Body of pancreas (tissue), 4 donors: ENCODE data around the gene RPH3AL. TPM values are rescaled to one million over a fixed set of nuclear protein-coding genes. Genes with fewer than 3 reads are reported as not detected.

ENCODE experiments used
- ATAC-seq: fragments of 150-250 bp; one replicate; pipeline ENCODE4 v1.9.1; 2016
- DNase-seq, 4 donors: peaks; one replicate each; pipeline ENCODE4 v3.0.0-alpha.2; 2019
- H3K27ac ChIP-seq, 4 donors: fragments of 200-600 bp; sonication (generic); 1 replicate in 3 of 4; 2 replicates in 1 of 4; pipeline versions ENCODE4 v1.5.1 to v1.6.1; 2016 to 2019; ENCODE audit warnings: mild to moderate bottlenecking in 1 of 4, mixed read lengths in 1 of 4, moderate library complexity in 1 of 4
- H3K27me3 ChIP-seq, 2 donors: fragments of 200-600 bp; sonication (generic); one replicate each; pipeline ENCODE4 v1.6.0; 2016; ENCODE audit warnings: mild to moderate bottlenecking in 1 of 2
- H3K36me3 ChIP-seq, 2 donors: fragments of 200-600 bp; sonication (generic); replicated peaks in 1 of 2; 2 replicates each; pipeline ENCODE4 v1.5.1; 2016; ENCODE audit warnings: low read depth in 2 of 2; ENCODE audit not compliant: insufficient read depth in 1 of 2
- H3K4me1 ChIP-seq: fragments of 200-600 bp; sonication (generic); one replicate; pipeline ENCODE4 v1.6.0; 2016
- H3K4me3 ChIP-seq, 2 donors: fragments of 200-600 bp; sonication (generic); 1 replicate in 1 of 2; 2 replicates in 1 of 2; pipeline ENCODE4 v1.5.1; 2016 to 2019
- H3K9me3 ChIP-seq, 3 donors: fragments of 200-600 bp; sonication (generic); 1 replicate in 2 of 3; 2 replicates in 1 of 3; pipeline ENCODE4 v1.5.1; 2016
- POLR2A ChIP-seq, 3 donors: fragments of 450-650 bp; IDR thresholded peaks; one replicate each; pipeline ENCODE4 v1.6.1; 2016; ENCODE audit warnings: antibody characterized with exemption in 3 of 3, mild to moderate bottlenecking in 2 of 3
- WGBS, 2 donors: methylation state at CpG; one replicate each; pipeline ENCODE4 v1.1.5; 2017; 5-methylcytosine and 5-hydroxymethylcytosine counted together
- intact Hi-C: fragments of 100-400 bp; cut with DNase I; formaldehyde crosslinking; loops from one replicate; pipeline ENCODE4 v1.15.1; 2023
- total RNA-seq, 2 donors: library from RNA; depleted of rRNA; stranded (reverse); fragments of >200 nt; gene quantifications; one replicate each; pipeline ENCODE4 v1.1.0, GENCODE V29; 2016
- TF ChIP-seq, protein P1 (sequence below), 7 experiments: fragments of 450-650 bp in 4 of 7; fragments of 200-600 bp in 3 of 7; sonication (generic) in 3 of 7; IDR thresholded peaks; one replicate each; pipeline ENCODE4 v1.5.1; 2016 to 2019; ENCODE audit warnings: antibody characterized with exemption in 7 of 7

Gene RPH3AL
- total RNA-seq, 2 donors from 2014 or later = 77.1 to 89.5 TPM

DNA sequence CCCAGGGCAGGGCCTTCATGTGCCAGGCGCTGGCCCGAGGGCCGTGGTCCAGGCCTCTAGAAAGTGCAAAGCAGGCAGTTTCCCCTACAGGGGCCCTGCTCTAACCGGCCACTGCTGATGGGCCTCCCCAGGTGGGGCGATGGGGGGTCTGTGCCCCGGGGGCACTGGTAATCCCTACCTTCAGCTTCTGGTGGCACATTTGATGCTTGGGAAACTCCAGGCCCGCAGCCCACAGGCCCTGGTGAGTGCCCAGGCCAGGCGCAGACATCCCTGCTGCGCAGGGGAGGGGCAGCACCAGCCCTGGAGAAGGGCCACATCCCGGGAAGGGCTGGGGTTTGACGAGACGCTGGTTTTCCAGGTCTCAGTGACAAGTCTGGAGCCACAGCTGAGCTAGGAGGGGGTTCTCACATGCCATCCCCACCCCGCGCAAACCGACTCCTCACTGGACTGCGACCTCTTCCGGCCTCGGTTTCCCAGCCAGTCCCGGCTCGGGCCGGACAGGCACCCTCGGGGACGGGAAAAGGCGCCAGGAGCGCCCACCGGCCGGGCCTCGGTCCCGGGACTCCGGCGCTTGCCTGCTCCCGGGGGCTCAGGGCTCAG lies 172.7 kb downstream of the RPH3AL start:
- TF ChIP-seq, protein P1, sequence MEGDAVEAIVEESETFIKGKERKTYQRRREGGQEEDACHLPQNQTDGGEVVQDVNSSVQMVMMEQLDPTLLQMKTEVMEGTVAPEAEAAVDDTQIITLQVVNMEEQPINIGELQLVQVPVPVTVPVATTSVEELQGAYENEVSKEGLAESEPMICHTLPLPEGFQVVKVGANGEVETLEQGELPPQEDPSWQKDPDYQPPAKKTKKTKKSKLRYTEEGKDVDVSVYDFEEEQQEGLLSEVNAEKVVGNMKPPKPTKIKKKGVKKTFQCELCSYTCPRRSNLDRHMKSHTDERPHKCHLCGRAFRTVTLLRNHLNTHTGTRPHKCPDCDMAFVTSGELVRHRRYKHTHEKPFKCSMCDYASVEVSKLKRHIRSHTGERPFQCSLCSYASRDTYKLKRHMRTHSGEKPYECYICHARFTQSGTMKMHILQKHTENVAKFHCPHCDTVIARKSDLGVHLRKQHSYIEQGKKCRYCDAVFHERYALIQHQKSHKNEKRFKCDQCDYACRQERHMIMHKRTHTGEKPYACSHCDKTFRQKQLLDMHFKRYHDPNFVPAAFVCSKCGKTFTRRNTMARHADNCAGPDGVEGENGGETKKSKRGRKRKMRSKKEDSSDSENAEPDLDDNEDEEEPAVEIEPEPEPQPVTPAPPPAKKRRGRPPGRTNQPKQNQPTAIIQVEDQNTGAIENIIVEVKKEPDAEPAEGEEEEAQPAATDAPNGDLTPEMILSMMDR (IDR thresholded peaks at IDR 0.05) = no peak
- TF ChIP-seq POLR2A (IDR thresholded peaks at IDR 0.05) = no peak
- intact Hi-C loops = no loop called here
- no peaks in the 10 kb centered on the region for H3K9me3 ChIP-seq
- H3K27ac ChIP-seq = peak overlapping the region; percentile 29 to 74 (median 48)
- WGBS, 2 donors = 0 to 14% methylated on average over 1 to 27 of the region's 32 CpGs
- H3K27me3 ChIP-seq = no peaks in the 10 kb centered on the region
- H3K4me3 ChIP-seq = peak overlapping the region in 1 of 2 donors; percentile 47
- no peaks in the 10 kb centered on the region for H3K36me3 ChIP-seq
- ATAC-seq = no peak
- DNase-seq = peak in 1 of 4 donors; percentile 44
- H3K4me1 ChIP-seq = peaks cover 51% of the 10 kb centered on the region

DNA sequence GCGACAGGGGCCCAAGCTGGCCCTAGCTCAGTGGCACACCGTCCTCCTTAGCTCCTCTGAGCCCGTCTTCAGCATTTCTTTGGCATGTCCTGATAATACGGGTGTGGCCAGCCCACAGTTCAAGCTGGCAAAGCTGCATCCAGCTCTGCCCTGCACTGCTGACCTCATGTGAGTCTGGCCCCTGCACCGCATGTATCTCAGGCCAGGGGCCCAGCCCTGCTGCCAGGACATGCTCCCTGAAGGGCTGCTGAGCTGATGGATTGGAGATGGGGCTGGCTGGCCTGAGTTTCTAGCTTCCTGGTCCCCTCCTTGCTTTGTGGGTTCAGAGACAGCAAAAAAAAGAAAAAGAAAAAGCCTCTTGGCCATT lies 173.6 kb downstream of the RPH3AL start:
- H3K27me3 ChIP-seq = no peaks in the 10 kb centered on the region
- H3K4me3 ChIP-seq = no peak overlapping the region
- no peaks in the 10 kb centered on the region for H3K36me3 ChIP-seq
- peaks cover 50% of the 10 kb centered on the region for H3K4me1 ChIP-seq
- intact Hi-C loops = no loop called here
- TF ChIP-seq, protein P1 (IDR thresholded peaks at IDR 0.05) = no peak
- no peak for TF ChIP-seq POLR2A (IDR thresholded peaks at IDR 0.05)
- WGBS, 2 donors = 48% methylated on average over 5 of the region's 5 CpGs; no CpG with 5 or more reads in 1 of the 2 donors
- ATAC-seq (no peak), DNase-seq (peak in 1 of 4 donors; percentile 67)
- H3K27ac ChIP-seq = no peak overlapping the region
- H3K9me3 ChIP-seq = no peaks in the 10 kb centered on the region

DNA sequence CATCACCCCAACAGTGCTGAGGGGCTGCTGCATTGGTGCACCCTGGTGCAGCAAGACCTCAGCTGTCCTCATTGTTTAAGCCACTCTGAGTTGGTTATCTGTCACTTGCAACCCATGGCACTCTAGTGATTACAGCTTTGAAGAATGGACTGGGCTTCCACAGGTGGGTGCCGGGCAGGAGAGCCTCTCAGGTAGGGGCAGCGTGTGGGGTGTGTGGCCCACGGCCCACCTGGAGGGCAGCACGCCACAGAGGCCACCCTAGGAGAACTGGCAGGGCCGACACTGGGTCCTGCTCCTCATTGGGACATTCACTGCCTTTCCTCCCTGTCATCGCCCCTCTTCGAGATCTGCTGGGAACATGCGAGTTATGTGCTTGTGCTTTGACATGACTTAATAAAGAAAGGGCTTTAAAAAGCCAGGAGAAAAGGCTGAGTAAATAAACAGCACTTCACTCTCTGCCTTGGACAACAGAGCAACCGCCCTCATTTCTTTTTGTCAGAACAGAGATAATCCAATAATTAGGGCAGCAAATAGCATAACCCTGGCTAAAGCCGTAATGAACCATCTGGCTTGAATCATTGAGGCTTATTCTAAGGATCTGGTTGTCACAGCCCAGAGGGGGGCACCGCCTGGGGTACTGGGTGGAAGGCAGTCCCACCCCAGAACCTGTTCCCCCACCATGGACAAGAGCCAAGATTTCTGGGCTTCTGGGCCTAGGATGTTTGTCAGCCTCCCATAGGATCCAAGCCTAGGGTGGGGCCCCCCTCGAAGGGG lies 174.1 kb downstream of the RPH3AL start:
- WGBS, 2 donors = 84 to 92% methylated on average over 10 to 12 of the region's 12 CpGs
- no peak for ATAC-seq
- Histone ChIP-seq H3K27me3 (no peaks in the 10 kb centered on the region), H3K4me3 (no peak overlapping the region), H3K36me3 (no peaks in the 10 kb centered on the region), H3K4me1 (peaks cover 45% of the 10 kb centered on the region), H3K27ac (no peak overlapping the region), H3K9me3 (no peaks in the 10 kb centered on the region)
- intact Hi-C loops = no loop called here
- DNase-seq = no peak
- TF ChIP-seq, protein P1 (IDR thresholded peaks at IDR 0.05) = no peak
- no peak for TF ChIP-seq POLR2A (IDR thresholded peaks at IDR 0.05)

DNA sequence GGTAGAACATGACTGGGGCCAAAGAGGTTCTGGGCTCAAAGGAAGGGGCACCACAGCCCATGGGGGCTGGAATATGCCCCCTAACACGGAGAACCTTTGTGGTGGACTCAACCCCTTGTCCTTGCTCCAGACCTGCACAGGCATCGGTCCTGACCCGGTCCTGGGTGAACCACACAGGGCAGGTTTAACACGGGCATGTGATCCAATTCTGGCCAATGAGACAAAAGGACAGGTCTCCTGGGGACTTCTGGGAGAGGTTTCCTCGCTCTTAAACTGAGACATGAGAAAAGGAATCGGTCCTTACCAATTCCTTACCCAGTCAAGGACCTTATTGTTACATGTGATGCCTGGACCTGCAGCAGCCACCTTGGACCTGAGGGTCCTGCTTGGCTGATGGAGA lies 174.8 kb downstream of the RPH3AL start:
- whole genome bisulfite sequencing, 2 donors = 80 to 88% methylated on average over 6 of the region's 6 CpGs
- H3K36me3 ChIP-seq = no peaks in the 10 kb centered on the region
- TF ChIP-seq, protein P1 (IDR thresholded peaks at IDR 0.05) = no peak
- no peak for TF ChIP-seq POLR2A (IDR thresholded peaks at IDR 0.05)
- peaks cover 37% of the 10 kb centered on the region for H3K4me1 ChIP-seq
- DNase-seq (no peak), ATAC-seq (no peak)
- intact Hi-C loops = no loop called here
- H3K4me3 ChIP-seq = no peak overlapping the region
- no peaks in the 10 kb centered on the region for H3K27me3 ChIP-seq
- H3K9me3 ChIP-seq = no peaks in the 10 kb centered on the region
- no peak overlapping the region for H3K27ac ChIP-seq
